ENCODE measurements around the gene CEP68.
"Not testable (repeated sequence)": the region's sequence is repeated elsewhere in the genome, so short reads cannot be mapped to it uniquely, and the experiment has no call there.

CEP68 gene

DNA sequence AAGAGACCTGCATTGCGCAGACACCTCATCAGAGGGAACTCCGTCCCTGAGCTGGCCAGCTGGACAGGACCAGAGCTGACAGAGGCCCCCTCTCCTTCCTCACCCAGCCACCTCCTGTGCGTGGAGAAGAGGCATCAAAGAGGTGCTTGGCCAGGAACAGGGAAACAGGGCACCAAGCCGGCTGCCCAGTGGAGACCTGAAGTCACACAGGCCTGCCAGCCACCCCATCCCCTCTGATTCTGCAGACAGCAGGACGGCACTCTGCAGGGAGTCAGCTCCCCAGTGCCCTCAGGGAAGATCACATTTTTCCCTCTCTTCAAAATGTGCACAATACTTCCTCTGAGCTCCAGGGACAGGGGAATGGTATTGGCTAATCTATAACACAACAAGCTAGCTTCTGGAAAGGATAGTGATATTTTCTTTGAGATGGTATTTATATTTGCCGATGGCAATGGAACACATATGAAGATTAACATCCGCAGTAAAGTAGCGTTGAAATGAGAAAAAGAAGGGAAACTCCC lies 36.5 kb upstream of the CEP68 start:
- H3K4me3 ChIP-seq (ENCODE audit: low read depth, low read length): no peak overlapping the region
- TF ChIP-seq, protein P1, sequence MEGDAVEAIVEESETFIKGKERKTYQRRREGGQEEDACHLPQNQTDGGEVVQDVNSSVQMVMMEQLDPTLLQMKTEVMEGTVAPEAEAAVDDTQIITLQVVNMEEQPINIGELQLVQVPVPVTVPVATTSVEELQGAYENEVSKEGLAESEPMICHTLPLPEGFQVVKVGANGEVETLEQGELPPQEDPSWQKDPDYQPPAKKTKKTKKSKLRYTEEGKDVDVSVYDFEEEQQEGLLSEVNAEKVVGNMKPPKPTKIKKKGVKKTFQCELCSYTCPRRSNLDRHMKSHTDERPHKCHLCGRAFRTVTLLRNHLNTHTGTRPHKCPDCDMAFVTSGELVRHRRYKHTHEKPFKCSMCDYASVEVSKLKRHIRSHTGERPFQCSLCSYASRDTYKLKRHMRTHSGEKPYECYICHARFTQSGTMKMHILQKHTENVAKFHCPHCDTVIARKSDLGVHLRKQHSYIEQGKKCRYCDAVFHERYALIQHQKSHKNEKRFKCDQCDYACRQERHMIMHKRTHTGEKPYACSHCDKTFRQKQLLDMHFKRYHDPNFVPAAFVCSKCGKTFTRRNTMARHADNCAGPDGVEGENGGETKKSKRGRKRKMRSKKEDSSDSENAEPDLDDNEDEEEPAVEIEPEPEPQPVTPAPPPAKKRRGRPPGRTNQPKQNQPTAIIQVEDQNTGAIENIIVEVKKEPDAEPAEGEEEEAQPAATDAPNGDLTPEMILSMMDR (IDR thresholded peaks at IDR 0.05; ENCODE audit: low read depth, low read length): no peak

DNA sequence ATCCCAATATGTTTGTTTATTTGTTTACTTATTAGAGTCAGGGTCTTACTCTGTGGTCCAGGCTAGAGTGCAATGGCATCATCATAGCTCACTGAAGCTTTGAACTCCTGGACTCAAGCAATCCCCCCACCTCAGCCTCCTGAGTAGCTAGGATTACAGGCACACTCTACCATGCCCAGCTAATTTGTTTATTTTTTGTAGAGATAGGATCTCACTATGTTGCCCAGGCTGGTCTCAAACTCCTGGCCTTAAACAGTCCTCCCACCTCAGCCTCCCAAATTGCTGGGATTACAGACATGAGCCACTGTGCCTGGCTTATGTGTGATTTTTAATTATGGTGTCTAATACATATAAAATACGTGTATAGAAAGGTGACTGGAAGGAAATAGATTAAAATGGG lies 36.0 kb upstream of the CEP68 start:
- not testable (repeated sequence) for H3K4me3 ChIP-seq (ENCODE audit: low read depth, low read length)

DNA sequence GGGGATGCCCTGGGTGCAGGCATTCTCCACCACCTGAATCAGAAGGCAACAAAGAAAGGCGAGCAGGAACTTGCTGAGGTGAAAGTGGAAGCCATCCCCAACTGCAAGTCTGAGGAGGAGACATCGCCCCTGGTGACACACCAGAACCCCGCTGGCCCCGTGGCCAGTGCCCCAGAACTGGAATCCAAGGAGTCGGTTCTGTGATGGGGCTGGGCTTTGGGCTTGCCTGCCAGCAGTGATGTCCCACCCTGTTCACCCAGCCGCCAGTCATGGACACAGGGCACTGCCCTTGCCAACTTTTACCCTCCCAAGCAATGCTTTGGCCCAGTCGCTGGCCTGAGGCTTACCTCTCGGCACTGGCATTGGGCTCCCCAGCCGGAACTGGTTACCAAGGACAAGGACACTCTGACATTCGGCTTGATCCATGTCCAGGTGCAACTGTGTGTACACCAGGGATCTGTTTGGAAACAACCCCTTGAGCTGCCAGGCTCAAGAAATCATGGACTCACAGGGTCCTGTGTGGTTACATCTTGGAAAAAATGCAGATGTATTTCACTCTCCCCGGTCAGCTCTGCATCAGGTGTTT lies 35.2 kb upstream of the CEP68 start:
- TF ChIP-seq, protein P1 (IDR thresholded peaks at IDR 0.05; ENCODE audit: low read depth, low read length): no peak
- H3K4me3 ChIP-seq (ENCODE audit: low read depth, low read length): no peak overlapping the region

DNA sequence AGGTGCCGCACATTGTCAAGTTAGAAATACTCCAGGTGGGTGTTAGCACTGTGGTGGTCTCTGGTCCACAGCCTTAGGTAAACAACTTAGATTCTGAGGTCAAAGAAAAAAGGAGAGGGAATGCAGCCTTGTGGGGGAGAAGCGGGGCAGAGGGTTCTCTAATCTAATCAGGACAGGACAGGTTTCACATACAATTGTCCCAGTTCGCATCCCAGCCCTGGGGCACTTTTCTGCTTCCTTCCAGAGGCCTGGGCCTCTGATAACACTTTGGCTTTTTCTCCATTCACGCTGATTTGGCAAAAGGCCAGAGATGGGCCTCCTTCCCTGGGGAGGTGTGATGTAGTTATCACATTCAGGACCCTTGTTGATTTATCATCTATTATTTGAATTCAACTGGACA lies 34.5 kb upstream of the CEP68 start:
- TF ChIP-seq, protein P1 (IDR thresholded peaks at IDR 0.05; ENCODE audit: low read depth, low read length): no peak
- no peak overlapping the region for H3K4me3 ChIP-seq (ENCODE audit: low read depth, low read length)

DNA sequence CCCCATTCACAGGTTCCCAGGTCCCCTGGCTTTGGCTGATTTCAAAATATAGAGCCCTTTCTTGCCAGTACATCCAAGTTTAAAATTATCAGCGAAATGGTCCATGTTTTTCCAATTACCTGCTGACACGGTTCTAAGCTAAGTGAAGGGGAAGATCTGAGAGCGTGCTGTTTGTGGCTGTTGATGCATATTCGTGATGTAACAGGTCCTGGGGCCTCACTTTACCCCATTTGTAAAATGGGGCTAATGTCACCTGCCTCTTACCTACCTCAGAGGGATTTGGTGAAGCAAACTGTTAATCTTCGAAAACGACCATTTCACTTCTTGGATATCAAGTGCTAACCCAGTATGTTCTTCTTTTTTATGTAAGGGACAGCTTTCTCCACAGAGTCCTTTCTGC lies 34.0 kb upstream of the CEP68 start:
- no peak overlapping the region for H3K4me3 ChIP-seq (ENCODE audit: low read depth, low read length)
- TF ChIP-seq, protein P1 (IDR thresholded peaks at IDR 0.05; ENCODE audit: low read depth, low read length): no peak

DNA sequence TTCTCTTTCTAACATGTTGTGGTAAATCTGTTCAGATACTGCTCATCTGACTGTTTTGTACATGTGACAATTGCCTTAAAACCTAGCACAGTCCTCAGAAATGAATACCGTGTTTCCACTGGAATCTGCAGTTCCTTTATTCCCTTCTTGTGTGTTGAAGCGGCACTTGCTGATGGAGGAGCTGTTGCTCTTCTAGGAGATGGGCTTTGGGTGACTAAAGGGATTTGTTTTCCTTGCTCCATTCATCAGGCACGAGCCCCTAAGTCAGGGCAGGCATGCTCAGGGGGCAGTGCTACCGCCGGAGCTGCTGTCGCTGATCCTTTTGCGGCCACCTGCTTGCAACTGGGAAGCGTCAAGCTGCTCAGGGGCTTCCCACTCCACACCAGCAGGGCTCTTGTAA lies 32.5 kb upstream of the CEP68 start:
- H3K4me3 ChIP-seq (ENCODE audit: low read depth, low read length): no peak overlapping the region

DNA sequence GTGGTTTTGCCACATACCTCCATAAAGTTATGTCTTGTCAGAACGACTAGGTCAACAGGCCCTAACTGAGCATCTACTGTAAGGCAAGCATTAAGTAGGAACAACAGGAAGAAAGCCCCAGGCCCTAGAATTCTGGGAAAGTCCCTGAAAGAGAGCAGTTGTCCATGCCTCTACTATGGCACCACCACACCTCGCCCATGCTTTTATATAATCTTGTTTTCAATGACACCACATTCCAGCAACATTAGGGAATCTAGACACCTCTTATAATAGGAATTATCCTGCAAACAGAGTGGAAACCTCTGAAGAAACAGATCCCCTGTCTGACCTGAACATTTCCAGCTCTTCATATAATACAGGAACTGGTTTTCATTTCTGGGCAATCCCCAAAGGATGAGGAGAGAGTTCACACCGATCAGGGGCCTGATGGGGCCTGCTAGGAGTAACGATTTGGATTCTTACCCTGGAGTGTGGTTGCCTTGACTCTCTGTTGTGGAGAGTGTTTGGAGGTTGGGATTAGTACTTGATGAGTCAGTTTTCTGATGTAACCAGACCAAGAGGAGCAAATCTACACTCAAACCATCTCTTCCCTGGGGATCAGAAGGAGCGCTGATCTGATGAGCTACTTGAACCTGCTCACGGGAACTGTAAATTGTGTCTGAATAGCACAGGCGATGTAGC lies 31.9 kb upstream of the CEP68 start:
- TF ChIP-seq, protein P1 (IDR thresholded peaks at IDR 0.05; ENCODE audit: low read depth, low read length): no peak

More for the DNA sequence above, 32.5 kb upstream of the CEP68 start:
- TF ChIP-seq, protein P1 (IDR thresholded peaks at IDR 0.05; ENCODE audit: low read depth, low read length): no peak

More for the DNA sequence above, 31.9 kb upstream of the CEP68 start:
- no peak overlapping the region for H3K4me3 ChIP-seq (ENCODE audit: low read depth, low read length)
